GM19395 (cell line): ENCODE measurements around the gene RTP1.
"Not testable (repeated sequence)": the region's sequence is repeated elsewhere in the genome, so short reads cannot be mapped to it uniquely, and the experiment has no call there.

Source experiments
- ATAC-seq: cut with Tn5 transposase; IDR thresholded peaks from one replicate; pipeline ENCODE4 v1.9.1; 2021; ENCODE audit warnings: mild to moderate bottlenecking, moderate library complexity; ENCODE audit not compliant: unreplicated experiment

RTP1 gene

GRCh38 chr3:187196573-187197334, 532 bp upstream of the RTP1 start:
- no peak for ATAC-seq

- peak; percentile 57 for ATAC-seq
Measured at GRCh38 chr3:187198490-187198889, 1.2 kb downstream of the RTP1 start.

GRCh38 chr3:187199463-187200050, 2.3 kb downstream of the RTP1 start:
- ATAC-seq, result not testable (repeated sequence)

- ATAC-seq, result no peak
Measured at GRCh38 chr3:187205683-187206082, 8.4 kb downstream of the RTP1 start.

GRCh38 chr3:187207062-187207461, 9.8 kb downstream of the RTP1 start:
- no peak for ATAC-seq

GRCh38 chr3:187207624-187208023, 10.3 kb downstream of the RTP1 start:
- ATAC-seq, result no peak

- ATAC-seq, result no peak
Measured at GRCh38 chr3:187208159-187208558, 10.9 kb downstream of the RTP1 start.

GRCh38 chr3:187209491-187209890, 12.2 kb downstream of the RTP1 start:
- no peak for ATAC-seq

GRCh38 chr3:187210091-187210490, 12.8 kb downstream of the RTP1 start:
- no peak for ATAC-seq

GRCh38 chr3:187210545-187211327, 13.4 kb downstream of the RTP1 start:
- peak; percentile 88 for ATAC-seq

- ATAC-seq, result no peak
Measured at GRCh38 chr3:187211532-187212195, 14.4 kb downstream of the RTP1 start.

- ATAC-seq, result no peak
Measured at GRCh38 chr3:187212196-187212545, 14.9 kb downstream of the RTP1 start.

- no peak for ATAC-seq
Measured at GRCh38 chr3:187212705-187213104, 15.4 kb downstream of the RTP1 start.

GRCh38 chr3:187213616-187214015, 16.3 kb downstream of the RTP1 start:
- ATAC-seq, result no peak

GRCh38 chr3:187215460-187215859, 18.2 kb downstream of the RTP1 start:
- no peak for ATAC-seq

- no peak for ATAC-seq
Measured at GRCh38 chr3:187222801-187223200, 25.5 kb downstream of the RTP1 start.

- ATAC-seq, result no peak
Measured at GRCh38 chr3:187223799-187224198, 26.5 kb downstream of the RTP1 start.

- ATAC-seq, result no peak
Measured at GRCh38 chr3:187227658-187228258, 30.5 kb downstream of the RTP1 start.

GRCh38 chr3:187228740-187229139, 31.5 kb downstream of the RTP1 start:
- ATAC-seq, result no peak

- ATAC-seq, result no peak
Measured at GRCh38 chr3:187230011-187230410, 32.7 kb downstream of the RTP1 start.

GRCh38 chr3:187236962-187237361, 39.7 kb downstream of the RTP1 start:
- ATAC-seq, result no peak
